ENCODE measurements around the gene AGMO. TPM values are rescaled to one million over a fixed set of nuclear protein-coding genes. Genes with fewer than 3 reads are reported as not detected.

The AGMO gene
- total and polyA plus RNA-seq, 12 donors: 0.12 to 0.70 (median 0.40) TPM

DNA sequence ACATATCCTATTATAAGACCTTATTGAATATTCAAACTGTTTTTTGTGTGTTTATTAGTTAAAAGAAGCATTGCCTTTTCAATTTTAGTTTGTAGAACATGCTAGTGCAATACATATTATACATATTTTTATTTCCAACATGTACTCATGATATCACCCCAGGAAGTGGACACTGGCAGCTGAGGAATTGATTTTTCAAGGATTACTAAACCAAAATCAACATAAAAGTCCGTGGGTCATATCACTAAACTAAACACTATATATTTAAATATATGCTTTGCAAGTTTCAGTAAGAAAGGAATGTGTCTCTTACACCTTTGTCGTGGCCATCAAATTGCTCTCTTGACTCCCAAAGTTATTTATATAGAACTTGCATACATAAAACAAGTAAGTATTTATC lies 185.2 kb downstream of the AGMO start:
- DNase-seq (no peak), ATAC-seq (no peak)
- Histone ChIP-seq H3K9me3 (peaks cover 0 to 10% (median 0%) of the 10 kb centered on the region in 11 donors), H3K27ac (no peak overlapping the region), H3K4me3 (no peak overlapping the region), H3K36me3 (no peaks in the 10 kb centered on the region), H3K27me3 (no peaks in the 10 kb centered on the region), H3K4me1 (no peaks in the 10 kb centered on the region)
- TF ChIP-seq, protein P1, sequence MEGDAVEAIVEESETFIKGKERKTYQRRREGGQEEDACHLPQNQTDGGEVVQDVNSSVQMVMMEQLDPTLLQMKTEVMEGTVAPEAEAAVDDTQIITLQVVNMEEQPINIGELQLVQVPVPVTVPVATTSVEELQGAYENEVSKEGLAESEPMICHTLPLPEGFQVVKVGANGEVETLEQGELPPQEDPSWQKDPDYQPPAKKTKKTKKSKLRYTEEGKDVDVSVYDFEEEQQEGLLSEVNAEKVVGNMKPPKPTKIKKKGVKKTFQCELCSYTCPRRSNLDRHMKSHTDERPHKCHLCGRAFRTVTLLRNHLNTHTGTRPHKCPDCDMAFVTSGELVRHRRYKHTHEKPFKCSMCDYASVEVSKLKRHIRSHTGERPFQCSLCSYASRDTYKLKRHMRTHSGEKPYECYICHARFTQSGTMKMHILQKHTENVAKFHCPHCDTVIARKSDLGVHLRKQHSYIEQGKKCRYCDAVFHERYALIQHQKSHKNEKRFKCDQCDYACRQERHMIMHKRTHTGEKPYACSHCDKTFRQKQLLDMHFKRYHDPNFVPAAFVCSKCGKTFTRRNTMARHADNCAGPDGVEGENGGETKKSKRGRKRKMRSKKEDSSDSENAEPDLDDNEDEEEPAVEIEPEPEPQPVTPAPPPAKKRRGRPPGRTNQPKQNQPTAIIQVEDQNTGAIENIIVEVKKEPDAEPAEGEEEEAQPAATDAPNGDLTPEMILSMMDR (IDR thresholded peaks at IDR 0.05): no peak
- intact Hi-C loops (cut with DNase I): no loop called here
- whole genome bisulfite sequencing, 2 donors: 48 to 63% methylated on average over 2 of the region's 2 CpGs

DNA sequence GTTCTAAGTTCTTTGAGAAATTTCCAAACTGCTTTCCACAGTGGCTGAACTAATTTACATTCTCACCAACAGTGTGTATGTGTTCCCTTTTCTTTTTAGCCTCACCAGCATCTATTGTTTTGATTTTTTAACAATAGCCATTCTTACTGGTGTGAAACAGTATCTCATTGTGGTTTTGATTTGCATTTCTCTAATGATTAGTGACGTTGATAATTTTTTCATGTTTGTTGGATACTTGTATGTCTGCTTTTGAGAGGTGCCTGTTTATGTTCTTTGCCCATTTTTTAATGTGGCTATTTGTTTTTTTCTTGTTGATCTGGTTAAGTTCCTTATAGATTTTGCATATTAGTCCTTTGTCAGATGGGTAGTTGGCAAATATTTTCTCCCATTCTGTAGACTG lies 191.4 kb downstream of the AGMO start:
- no peak for ATAC-seq
- Histone ChIP-seq H3K9me3 (peaks cover 0 to 4% (median 0%) of the 10 kb centered on the region in 11 donors), H3K4me1 (no peaks in the 10 kb centered on the region), H3K36me3 (no peaks in the 10 kb centered on the region), H3K27me3 (no peaks in the 10 kb centered on the region), H3K27ac (no peak overlapping the region), H3K4me3 (no peak overlapping the region)
- DNase-seq: no peak
- TF ChIP-seq, protein P1 (IDR thresholded peaks at IDR 0.05): no peak
- WGBS, 2 donors: 91 to 95% methylated on average over 1 of the region's 1 CpG
- intact Hi-C loops (cut with DNase I): no loop called here

DNA sequence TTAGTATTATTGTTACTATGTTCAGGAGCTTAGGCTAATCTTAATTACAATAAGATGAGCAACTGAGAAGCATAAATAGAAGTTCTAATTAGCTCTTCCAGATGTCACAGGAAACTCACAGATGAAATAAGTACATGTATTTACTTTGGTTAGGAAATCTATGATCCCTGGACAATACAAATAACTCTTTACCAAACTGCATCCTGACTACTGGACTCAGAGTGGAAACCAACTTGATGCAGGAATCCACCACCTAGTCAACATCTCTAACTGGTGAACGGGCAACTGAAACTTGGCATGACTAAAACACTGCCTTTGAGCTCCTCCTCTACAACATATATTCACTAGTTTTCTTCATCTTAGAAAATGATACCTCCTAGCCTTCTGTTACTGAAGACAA lies 193.2 kb downstream of the AGMO start:
- H3K9me3 ChIP-seq: peaks cover 0 to 4% (median 0%) of the 10 kb centered on the region in 11 donors
- H3K36me3 ChIP-seq: no peaks in the 10 kb centered on the region
- H3K4me1 ChIP-seq: no peaks in the 10 kb centered on the region
- H3K27me3 ChIP-seq: no peaks in the 10 kb centered on the region
- H3K4me3 ChIP-seq: no peak overlapping the region
- WGBS, 2 donors: 84 to 90% methylated on average over 1 of the region's 1 CpG
- ATAC-seq (no peak), DNase-seq (no peak)
- intact Hi-C loops (cut with DNase I): no loop called here
- TF ChIP-seq, protein P1 (IDR thresholded peaks at IDR 0.05): no peak
- no peak overlapping the region for H3K27ac ChIP-seq

DNA sequence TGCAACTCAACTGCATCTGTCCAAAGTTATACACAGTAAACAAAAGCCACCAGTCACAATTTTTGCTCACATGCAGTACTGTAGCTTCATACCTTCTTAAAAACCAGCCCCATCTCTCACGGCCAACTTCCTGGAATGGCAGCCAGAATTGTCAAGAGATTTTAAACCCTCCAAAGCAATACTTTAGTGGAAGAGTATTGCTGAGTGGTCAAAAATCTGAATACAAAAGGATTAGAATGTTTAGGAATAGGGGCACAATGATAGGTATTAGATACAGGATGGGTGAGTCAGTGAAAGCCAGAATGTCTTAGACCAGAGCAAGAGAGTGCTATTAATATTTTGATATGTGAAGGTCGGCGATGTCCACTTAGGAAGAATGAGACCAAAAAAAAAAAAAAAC lies 193.9 kb downstream of the AGMO start:
- no peaks in the 10 kb centered on the region for H3K27me3 ChIP-seq
- WGBS, 2 donors: 91 to 92% methylated on average over 3 of the region's 3 CpGs
- TF ChIP-seq, protein P1 (IDR thresholded peaks at IDR 0.05): no peak
- H3K27ac ChIP-seq: no peak overlapping the region
- intact Hi-C loops (cut with DNase I): no loop called here
- no peak overlapping the region for H3K4me3 ChIP-seq
- no peak for DNase-seq
- H3K4me1 ChIP-seq: no peaks in the 10 kb centered on the region
- H3K9me3 ChIP-seq: peaks cover 0 to 4% (median 0%) of the 10 kb centered on the region in 11 donors
- H3K36me3 ChIP-seq: no peaks in the 10 kb centered on the region
- no peak for ATAC-seq

Data from heart right ventricle (tissue), 16 donors.